Activated CD4-positive, alpha-beta T cell treated with anti-CD3 and anti-CD28 coated beads, Interleukin-2, amount 50 U/mL, for 4 hours (primary cell): ENCODE data around the gene PLD6.
"Not testable (repeated sequence)": the region's sequence is repeated elsewhere in the genome, so short reads cannot be mapped to it uniquely, and the experiment has no call there.

Experiments
- DNase-seq, 2 experiments: peaks; one replicate each; pipeline ENCODE4 v3.0.0-alpha.2; 2020

Gene PLD6

DNA sequence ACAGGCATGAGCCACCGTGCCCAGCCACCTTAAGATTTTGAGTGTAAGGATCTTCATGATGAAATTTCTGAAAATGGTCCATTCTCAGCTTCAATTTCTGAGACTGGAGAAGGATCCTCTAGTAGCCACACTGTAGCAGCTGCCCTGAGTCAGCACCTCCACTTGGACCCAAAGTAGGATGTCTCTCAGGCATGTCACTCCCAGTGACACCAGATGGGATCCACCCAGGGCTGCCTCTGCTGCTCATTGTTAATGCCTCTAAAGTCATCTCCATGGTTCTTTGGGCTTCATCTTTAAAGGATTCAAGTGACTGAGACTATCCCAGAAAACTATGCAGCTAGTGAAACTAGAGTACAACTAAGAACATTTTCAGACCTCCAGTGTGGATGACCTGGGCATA, 7.9 kb downstream of the PLD6 start:
- DNase-seq: no peak

DNA sequence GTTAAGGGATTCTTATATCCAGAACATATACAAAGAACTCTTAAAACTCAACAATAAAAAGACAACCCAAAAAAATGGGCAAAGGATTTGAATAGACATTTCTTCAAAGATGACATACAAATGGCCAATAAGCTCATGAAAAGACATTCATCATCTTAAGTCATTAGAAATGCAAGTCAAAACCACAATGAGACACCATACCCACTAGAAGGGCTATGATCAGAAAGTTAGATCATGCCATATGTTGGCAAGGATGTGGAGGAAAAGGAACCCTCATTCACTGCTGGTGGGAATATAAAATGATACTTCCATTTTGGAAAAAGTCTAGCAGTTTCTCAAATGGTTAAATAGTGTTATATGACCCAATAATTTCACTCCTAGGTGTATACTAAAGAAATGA, 9.4 kb downstream of the PLD6 start:
- DNase-seq: no peak

DNA sequence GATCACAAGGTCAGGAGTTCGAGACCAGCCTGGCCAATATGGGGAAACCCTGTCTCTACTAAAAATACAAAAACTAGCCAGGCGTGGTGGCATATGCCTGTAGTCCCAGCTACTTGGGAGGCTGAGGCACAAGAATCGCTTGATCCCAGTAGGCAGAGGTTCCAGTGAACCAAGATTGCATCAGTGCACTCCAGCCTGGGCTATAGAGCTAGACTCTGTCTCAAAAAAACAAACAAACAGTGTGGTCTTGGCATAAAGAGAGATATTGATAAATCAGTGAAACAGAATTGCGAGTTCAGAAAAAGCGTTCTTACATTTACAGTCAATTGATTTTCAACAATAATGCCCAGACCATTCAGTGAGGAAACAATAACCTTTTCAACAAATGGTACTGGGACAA, 10.7 kb downstream of the PLD6 start:
- not testable (repeated sequence) for DNase-seq

DNA sequence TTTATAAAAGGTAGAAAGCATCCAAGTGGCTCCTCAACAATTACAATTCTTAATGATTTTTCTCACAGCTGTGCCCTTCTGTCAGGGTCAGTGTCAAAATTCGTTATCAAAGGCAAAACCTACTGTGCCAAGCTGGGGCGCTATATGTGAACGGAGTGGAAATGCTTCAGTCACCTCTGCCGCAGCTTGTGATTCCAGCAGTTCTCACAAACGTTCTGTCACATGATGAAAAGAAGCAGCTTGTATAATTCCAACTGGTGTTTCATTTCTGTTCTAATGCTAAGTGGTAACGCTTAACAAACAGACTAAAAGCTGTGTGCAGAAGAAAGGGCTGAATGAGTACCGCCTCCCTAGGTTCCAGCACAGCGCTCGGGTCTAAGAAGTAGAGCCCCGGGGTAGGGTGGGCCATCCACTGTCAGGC, 14.2 kb downstream of the PLD6 start:
- no peak for DNase-seq

DNA sequence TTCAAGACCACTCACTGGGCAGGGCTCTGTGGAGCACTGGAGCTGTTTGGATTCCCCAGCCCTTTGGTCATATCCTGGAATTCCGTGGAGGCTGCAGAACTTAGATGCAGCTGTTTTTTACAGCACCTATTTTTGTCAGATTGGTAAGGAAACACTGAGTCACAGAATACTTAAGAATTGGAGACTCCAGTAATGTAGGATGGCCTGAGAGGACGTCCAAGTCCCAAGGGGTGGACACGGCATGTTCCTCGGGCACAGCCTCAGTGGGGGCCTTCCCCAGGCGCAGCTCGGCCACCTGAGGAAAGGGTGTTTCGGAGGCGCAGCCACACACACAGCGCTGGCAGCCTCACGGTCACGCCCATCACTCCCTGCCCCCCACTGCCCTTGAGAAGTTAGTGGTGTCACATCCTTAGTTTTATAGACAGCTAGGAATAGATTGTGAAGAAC, 14.8 kb downstream of the PLD6 start:
- DNase-seq: no peak

DNA sequence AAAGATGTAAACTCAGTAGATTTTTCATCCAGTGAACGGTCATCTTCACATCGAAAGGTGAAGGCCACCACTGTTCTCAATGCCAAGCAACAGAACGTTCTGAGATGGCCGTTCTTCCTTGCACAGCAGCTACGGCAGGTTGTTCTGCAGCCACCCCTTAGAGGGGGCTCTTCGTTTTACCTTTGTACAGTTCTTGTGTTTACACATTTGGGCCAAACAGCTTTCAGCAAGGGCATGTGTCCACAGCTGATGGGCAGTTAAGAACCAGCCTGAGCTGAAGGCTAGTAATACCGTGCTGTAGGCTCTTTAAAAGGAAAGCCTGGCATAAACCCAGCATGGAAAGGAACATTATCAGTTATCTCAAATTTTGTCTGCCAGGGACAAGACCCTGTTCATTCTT, 15.9 kb downstream of the PLD6 start:
- no peak for DNase-seq

DNA sequence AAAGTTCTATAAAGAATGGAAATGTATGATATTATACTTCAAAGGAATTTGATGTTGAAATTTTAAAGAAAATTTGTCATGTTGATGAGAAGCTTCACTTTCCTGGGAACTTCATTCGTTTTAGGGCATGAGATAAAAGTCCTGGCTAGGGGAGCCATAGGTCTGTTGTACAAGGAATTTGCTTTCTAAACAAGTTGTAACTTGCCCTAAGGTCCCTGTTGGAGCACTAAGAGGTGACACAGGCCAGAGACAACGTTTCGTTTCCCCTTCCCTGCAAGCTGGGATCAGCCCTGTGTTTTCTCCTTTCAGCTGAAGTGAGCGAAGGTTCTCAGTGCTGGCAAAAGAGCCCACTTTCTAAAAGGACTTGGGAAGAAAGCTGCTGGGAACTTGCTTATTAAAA, 16.6 kb downstream of the PLD6 start:
- no peak for DNase-seq

DNA sequence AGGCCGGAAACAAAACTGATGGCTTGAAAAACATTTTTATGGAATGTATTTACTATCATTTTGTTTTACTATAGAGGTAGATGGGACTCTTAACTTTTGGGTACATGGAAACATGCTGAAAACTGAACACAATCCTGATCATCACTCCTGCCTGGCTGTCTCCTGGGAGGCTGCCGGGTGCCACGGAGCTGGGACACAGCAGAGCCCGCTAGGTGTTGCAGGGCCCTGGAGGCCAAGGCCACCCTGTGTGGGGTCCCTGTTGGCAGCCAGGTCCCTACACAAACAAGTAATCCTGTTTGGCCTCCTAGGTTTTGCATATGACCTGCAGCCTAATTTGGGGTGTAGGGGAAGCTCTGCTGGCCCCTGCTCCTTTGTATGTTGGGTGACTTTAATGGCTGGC, 17.5 kb downstream of the PLD6 start:
- no peak for DNase-seq

DNA sequence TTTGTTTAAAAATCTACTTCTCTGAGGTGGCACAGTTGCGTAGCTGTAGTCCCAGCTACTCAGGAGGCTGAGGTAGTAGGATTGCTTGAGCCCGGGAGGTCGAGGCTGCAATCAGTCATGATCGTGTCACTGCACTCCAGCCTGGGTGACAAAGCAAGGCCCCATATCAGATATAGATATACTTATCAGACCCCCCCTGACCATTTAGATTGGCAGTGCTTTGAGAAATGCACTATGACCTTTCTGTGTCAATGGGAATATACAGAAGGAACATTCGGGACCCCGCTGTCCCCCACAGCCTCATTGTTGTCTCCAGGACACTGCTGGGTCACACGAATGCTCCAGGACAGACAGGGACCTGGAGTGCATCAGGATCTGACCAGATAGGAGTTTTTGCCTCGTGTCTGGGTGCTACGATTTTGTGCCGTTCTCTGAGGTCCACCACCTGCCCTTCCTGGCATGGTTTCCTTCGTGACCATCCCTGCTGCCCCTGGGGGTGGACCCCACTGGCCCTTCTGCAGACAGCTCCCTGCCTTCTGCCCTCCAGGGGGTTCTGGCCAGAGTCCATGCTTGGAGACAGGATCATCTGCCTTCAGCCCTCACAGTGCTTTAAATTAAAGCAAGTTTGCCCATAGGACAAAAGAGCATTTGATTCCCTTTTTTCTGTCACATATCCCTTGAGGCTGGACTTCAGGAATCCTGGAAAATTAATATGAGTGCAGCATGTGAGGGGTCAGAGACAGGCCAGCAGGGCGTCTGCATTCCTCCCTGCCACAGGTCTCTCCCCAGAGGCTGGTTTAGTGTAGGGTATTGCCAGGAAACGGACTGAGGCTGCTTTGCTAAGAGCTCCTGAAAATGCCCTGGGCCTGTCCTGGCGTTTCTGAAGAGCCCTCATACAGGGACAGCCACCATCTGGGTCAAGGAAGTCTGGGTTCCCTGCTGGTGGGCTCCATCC, 19.3 kb downstream of the PLD6 start:
- no peak for DNase-seq

DNA sequence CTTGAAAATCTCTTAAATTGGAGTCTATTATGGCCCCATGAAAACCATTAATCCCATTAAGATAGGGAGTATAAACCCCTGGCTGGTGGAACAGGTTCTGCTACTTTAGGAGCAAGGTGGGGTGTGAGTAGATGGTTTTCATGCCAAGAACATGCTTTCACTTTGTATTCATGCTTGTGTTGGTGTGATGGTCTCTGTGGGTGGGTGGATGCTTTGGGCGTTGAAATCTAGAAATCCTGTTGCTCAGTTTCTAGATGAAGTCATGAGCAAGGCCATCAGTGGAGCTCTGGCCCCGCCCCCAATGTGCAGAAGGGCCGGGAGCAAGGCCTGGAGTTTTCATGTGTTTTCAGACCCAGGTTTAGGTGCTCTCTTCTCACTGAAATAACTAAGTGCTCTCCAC, 20.1 kb downstream of the PLD6 start:
- peak in 1 of 2 experiments; percentile 23 for DNase-seq

DNA sequence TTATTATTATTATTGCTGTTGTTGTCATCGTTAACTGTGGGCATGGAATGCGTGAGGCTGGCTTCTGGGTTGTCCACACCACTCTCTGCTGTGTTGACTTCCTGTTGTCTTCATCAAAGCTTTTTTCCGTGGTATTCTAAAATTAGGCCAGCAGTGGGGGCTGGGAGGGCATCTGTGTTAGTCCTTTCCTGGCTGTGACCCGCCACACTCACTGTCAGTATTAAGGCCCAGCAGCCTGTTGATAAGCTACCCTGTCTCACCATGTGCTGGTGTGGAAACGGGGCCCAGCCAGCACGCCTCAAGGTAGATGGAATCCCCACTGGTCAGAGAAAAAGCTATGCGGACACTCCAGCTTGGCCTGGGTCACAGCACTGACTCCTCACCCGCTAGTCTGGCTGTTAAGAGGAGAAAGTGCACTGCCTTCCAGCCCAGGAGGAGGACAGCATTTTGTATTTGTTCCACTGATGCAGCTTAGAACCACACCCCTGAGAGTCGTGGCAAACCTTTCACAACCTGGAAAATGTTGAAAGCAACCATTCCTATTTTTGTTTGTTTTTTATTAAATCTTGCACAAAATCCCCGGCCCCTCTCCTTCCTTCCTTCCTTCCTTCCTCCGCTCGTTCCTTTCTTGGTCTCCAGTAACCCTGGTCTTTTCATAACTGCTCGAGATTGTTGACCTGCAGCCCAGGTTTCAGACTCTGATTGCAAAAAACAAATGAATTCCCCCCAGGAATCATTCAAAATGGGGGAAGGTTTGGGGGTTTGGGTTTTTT, 21.0 kb downstream of the PLD6 start:
- not testable (repeated sequence) for DNase-seq

DNA sequence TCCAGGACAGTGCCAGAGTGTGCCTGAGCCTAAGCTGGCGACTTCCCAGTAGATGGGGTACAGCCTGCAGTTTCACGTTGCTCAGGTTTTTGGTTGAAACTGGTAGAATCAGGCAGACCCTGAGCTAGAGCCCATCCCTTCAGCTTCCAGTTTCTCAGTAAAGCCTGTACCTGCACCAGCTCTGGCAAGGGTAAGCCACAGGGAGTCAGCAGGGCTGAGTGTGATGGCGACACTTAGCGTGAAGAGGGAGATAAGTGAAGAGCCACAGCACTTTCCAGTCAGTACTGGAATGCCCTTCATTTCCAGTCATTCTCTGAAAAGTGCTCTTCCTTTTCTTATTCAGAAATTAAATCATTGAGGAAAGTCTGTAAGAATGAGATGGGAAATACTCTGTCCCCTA, 22.4 kb downstream of the PLD6 start:
- DNase-seq: no peak

DNA sequence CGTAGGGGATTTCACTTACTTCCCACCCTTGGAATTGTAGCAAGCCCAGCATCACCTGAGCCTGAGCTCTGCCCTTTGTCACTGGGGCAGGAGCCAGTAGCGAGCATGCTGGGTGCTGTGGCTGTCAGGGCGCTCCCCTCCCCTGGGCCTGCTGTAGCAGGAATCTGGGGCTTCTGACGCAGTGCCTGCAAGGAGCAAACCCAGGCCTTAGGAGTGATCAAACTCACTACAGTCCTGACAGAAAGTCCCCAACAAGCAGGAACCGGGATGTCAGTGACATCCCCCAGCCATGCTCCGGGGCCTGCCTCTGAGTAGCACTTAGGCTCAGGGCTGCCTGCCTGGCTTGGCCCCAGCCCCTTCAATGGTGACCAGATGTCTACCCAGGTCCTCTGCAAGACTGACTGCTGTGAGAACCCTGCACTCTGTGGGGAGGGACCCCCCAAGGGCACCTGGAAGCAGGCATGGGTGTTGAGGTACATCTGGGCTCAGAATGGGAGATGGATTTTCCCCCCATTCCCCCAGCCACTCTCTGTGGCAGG, 23.5 kb downstream of the PLD6 start:
- no peak for DNase-seq

DNA sequence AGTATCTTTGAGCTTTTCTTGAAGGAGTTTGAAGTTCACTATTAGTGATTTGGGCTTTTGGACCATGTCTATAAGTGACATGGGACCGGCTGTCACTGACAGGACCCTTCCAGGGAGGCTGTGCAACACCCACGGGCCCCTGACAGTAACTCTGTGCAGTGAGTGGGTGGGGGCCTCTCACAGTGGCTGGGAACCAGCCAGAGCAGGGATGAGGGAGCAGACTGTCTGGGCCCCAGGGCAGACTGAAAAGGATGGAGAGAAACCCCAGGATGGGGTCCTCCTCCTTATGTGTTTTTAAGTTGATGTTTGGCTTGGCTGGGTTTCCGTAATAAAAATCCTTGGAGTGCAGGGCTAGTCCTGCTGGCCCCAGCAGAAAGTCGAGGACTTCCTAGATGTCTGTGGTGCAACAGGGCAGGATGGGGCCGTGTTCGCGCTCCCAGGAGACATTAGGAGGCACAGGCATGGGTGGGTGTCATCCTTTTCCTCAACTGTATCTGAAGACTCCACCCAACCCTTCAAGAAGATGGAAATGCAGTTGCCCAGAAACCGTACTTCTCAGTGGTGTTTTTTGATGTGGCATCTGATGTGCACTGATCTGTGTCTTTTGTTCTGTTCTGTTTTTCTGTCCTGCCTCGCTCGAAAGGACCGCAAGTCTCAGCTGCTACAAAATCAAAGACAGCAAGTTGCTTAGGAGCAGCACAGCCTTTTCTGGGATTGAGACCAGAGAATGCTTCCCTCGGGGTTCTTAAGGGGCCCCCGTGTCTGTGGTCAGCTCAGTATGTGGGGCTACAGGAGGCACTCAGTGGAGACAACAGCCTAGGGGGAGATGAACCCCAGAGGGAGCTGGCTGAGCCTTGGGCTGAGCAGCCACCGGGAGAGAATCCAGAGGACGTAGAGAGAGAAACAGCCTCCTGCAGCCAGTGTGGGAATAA, 24.2 kb downstream of the PLD6 start:
- peak in 1 of 2 experiments; percentile 45 for DNase-seq

DNA sequence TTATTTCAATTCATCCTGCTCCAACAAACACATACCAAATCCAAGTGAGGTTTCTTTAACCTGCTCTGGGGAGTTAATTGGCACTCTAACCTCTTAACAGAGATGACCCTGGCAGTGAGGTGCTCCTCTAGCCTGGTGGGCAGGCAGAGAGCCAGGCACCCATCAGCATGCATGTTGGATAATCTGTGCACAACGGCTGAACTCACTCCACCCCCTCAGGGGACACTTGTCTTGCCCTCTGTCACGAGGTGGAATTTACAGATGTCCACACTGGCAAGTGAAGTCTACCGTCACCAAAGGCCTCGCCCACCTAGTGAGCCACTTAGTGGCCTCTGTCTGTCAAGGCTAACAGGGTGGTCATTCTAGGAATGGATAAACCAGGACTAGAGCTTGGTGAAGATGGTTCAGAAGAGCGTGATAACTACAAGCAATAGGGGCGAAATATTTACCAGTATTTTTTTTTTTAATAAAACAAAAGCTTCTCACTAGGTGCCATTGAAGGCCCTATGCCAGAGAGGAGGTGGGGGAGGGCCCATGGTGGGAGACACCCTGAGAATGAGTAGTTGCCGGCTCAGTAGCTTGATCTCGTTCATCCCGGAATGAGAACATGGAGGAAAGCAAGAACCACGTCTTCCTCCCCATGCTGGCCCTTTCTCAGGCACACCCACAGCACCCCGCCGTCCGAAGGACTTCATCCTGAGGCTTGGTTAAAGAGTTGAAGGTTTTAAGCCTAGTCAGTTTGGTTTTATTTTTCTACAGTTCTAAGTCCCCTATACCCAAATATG, 25.2 kb downstream of the PLD6 start:
- DNase-seq: no peak

DNA sequence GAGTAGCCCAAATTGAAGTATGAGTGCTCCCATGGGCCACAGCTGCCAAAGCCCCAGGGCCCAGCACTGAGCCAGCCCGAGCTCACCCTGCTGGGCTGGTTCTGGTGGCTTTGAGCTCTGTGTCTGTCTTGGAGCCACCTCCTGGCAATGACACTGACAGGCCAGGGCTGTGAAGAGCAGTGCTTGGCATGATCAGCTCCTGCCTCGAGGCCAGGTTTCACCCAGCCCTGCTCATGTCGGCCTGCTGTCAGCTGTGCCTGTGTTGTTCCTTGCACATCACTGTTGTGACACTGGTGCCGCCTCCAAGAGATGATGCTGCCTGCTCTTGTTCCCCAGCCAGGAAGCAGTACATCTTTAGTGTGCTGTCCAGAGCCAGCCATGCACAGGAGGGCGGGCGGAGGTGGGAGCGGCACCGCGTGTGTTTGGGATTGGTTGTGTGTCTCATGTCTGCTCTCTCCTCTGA, 26.0 kb downstream of the PLD6 start:
- DNase-seq: no peak

DNA sequence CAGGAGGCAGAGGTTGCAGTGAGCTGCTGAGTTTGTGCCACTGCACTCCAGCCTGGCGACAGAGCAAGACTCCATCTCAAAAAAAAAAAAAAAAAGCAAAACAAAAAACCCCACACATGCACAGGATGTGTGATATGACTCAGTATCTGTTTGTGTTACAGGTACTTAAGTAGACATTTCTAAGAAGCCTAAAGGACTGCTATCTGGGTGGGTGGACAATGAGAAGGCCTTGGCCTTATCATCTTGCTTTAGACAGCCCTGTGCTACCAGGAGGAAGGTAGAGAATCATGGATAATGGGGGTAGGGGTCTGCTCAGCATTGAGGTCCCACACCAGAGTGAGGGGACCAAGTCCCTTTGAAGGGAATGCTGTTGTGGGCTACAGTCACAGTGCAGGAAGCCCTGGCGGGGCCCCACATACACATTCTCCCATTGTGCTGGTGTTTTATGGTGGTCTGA, 26.7 kb downstream of the PLD6 start:
- DNase-seq: no peak

DNA sequence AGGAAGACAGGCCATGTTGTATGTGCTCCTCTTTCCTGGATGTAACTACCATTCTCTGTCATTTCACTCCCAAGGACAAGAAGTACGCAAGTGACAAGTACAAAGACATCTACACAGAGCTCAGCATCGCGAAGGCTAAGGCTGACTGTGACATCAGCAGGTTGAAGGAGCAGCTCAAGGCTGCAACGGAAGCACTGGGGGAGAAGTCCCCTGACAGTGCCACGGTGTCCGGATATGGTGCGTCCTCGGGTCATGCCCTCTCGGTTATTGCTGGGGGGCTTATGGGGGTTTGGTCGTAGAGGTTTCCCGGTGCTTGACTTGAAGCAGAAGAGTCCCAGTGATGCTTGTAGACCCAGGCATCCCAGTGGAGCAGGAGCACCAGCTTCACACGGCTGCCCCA, 29.0 kb downstream of the PLD6 start:
- no peak for DNase-seq

DNA sequence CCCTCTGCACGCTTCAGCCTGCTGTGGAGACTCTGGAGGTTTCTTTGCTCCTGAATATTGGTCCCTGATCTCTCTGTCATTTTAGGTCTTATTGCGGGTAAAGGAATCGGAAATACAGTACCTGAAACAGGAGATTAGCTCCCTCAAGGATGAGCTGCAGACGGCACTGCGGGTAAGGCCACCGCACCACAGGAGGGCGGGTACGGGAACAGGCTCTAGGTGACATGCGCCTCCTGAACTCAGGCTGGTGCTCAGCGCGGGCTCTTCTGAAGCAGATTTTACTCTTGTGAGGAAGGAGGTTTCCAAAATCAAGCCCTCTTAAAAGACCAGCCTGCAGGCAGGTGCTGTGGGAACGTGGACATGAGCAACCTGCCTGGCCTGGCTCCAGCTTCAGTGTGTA, 29.8 kb downstream of the PLD6 start:
- DNase-seq: peak; percentile 22 to 29

DNA sequence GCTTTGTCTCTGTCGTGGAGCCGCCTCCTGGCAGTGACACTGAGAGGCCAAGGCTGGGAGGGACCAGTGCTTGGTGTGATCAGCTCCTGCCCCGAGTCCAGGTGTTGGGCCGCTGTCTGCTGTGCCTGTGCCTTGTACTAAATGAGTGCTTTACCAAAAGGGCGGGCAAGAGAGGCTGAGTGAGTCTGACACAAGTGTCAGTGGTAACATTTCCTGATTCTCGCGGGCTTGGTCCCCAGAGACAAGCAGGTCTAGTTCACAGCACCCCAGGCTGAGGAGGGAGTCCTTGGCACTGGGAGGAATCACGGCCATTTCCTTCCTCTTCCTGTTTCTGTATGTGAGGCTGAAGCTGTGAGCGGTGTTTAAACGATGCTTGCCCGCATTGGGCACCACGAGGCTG, 30.2 kb downstream of the PLD6 start:
- no peak for DNase-seq

DNA sequence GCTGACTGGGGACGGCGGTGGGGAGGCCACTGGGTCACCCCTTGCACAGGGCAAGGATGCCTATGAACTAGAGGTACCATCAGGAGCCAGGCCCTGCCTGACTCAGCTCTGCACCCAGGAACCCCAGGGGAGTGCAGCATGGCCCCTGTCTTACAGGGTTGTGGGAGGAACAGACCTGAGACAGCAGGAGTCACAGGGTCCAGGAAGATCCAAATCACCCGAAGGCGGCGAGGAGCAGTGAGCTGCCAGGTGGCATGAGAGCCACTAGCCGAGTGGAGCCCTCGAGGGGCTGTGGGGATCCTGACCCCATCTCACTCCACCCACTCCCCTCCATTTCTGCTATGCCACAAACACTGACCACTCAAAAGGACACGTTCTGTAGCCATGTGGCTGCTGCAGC, 30.8 kb downstream of the PLD6 start:
- DNase-seq: no peak

DNA sequence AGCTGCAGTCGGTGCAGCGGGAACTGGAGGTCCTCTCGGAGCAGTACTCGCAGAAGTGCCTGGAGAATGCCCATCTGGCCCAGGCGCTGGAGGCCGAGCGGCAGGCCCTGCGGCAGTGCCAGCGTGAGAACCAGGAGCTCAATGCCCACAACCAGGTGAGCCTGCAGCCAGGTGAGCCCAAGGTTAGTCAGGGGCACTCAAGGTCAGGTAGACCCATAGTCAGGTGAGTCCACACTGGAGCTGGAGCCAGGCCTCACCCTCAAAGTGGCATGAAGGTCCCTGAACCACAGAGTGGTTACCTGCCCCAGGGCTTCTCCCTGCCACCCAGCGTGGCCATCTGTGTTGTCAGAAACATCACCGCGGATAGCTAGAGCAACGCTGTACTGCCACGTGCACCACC, 32.2 kb downstream of the PLD6 start:
- no peak for DNase-seq
